Measurements from ENCODE around the gene WFS1.
A peak's percentile ranks its signal among the peaks of the same experiment; 100 is the strongest.

DNA sequence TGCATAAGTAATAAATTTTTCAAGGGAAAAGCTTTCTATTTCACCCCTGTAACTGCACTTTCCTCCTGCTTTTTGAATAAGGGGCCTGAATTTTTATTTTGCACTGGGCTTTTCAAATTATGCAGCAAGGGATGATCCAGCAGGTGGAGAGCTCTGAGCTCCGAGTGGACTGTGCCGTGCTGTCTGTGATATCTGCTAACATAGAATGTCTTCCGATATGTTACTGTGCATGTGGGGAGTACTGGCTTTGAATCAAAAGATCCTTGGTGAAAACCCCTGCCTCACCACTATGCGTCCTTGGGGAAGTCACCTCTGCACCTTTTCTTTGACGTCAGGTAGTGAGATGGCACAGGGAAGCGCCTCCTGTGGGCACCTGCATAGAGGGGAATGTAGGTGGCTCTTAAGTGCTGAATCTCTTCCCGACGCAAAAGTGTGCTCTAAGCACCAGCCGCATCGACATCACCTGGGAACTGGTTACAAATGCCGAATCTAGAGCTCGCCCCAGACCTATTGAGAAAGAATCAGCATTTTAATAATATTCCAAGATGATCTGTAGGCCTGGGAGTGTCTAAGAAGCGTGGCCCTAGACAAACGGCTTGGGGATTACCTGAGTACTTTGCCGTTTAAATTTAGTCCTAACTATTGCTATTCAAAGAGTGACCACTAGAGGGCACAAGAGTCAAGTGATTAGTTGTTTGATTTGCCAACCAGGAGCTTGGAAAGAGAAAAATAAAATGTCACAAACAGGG lies 19.2 kb upstream of the WFS1 start:
- TF ChIP-seq, protein P1, sequence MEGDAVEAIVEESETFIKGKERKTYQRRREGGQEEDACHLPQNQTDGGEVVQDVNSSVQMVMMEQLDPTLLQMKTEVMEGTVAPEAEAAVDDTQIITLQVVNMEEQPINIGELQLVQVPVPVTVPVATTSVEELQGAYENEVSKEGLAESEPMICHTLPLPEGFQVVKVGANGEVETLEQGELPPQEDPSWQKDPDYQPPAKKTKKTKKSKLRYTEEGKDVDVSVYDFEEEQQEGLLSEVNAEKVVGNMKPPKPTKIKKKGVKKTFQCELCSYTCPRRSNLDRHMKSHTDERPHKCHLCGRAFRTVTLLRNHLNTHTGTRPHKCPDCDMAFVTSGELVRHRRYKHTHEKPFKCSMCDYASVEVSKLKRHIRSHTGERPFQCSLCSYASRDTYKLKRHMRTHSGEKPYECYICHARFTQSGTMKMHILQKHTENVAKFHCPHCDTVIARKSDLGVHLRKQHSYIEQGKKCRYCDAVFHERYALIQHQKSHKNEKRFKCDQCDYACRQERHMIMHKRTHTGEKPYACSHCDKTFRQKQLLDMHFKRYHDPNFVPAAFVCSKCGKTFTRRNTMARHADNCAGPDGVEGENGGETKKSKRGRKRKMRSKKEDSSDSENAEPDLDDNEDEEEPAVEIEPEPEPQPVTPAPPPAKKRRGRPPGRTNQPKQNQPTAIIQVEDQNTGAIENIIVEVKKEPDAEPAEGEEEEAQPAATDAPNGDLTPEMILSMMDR (IDR thresholded peaks at IDR 0.05; ENCODE audit: low read length) = peak; percentile 76
- TF ChIP-seq EZH2phosphoT487 (IDR thresholded peaks at IDR 0.05; ENCODE audit: low read length) (no peak), EZH2 (optimal IDR thresholded peaks at IDR 0.05; ENCODE audit: low read depth, low read length) (no peak)
